Measurements from ENCODE around the gene MUC5B.

GRCh38 chr11:1305063-1305495 lies 82.2 kb downstream of the MUC5B start:
- no peak for TF ChIP-seq CTCF (IDR thresholded peaks at IDR 0.05)
- TF ChIP-seq ATF3 (CRISPR knock-in tag; conservative IDR thresholded peaks at IDR 0.05): no peak
- no peak for TF ChIP-seq JUN (CRISPR knock-in tag; IDR thresholded peaks at IDR 0.05)
- no peak for TF ChIP-seq GTF2I (CRISPR knock-in tag; conservative IDR thresholded peaks at IDR 0.05)

Measured in WTC11 (cell line).